HG03066 (cell line): ENCODE measurements around the gene ZNF581.

Experiments
- ATAC-seq: cut with Tn5 transposase; IDR thresholded peaks from one replicate; pipeline ENCODE4 v1.9.1; 2021; ENCODE audit warnings: low read depth; ENCODE audit not compliant: unreplicated experiment

Gene ZNF581

GRCh38 chr19:55661826-55662225, 18.4 kb downstream of the ZNF581 start:
- no peak for ATAC-seq

DNA sequence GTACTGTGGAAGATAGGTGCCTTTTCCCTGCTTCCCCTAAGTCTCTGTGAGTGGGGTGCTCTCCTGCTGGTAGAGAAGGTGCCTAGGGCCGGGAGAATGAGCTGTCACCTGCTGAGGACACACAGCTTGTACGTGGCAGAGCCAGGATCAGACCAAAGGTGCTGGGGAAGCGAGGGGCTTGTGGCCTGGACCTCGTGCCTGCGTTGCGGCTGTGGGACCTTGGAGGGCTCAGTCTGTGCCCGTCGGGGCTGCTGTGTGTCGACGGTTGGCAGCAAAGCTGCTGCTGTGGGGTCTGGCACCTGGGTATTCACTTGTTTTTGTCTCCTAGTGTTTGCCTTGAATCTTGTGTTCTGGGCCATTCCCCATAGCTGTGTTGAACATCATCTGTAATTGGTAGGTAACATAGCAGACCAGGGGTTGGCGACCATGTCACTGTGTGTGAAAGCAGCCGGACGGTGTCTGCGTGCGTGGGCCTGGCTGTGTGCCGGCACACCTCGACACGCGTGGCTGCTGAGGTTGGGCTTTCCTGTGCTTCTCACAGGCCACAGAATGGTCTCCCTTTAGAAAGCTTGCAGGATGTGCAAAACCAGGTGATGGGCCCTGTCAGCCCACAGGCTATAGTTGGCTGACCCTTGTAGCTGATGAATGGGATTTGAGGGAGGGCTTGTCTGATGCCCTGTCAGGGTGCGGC, 20.5 kb downstream of the ZNF581 start:
- no peak for ATAC-seq

DNA sequence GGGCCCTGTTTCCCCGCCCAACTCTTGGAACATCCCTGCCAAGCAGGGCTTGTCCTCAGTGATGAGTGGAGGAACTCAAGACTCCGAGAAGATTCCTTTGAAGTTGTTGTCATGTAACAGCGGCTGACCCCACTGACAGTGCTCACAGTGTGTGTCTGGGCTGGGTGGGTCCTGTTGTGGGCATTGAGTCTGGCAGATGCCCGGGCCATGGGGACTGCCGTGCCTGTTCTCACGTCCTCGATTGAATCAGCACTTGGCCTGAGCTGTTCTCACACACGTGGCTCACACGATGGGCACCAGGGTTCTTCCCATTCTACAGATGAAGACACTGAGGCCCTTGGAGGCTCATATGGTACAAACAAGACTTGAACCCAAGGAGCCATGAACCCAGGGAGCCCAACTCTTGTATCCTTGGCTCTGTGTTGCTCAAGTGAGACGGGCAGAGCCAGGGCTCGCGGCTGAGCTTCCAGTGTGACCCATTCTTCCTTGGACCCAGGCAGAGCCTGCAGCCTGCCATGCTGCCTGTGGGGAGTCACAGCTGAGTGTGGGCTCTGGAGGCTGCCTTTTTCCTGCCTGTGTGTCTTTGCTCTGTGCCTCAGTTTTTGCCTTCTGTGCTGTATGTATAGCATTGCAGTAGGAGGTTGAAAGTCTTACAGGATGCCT, 23.0 kb downstream of the ZNF581 start:
- no peak for ATAC-seq

DNA sequence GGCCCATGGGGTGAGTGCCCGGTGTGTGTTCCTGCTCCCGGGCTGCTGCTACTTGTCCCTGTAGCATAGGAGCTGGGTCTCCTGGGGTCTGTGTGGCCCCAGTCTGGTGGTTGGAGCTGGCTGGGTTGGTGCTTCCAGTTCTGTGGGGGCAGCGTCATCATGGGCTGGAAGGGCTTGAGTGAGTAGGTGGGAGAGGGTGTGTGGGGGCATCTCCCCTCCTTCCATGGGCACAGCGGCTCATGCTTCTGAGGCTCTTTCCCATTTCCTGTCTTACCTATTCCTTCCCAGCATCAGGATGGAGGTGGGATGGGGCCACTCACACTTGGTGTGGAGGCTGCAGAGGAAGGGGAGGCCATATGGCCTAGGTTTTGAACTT, 23.5 kb downstream of the ZNF581 start:
- ATAC-seq = no peak

DNA sequence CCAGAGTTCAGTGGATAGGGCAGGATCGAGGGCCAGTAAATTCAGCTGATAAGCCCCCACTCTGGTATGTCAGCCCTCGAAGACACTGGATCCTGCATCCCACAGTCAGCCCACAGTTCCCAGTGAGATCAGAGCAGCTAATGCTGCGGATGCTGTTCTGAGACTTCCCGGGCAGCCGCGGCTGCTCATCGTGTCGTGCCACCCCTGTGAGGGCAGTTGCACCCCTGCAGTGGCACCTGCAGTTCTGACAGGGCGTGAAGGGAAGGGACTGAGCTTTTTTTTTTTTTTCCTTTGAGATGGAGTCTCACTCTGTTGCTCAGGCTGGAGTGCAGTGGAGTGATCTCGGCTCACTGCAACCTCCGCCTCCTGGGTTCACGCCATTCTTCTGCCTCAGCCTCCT, 24.1 kb downstream of the ZNF581 start:
- no peak for ATAC-seq

GRCh38 chr19:55667958-55668357, 24.5 kb downstream of the ZNF581 start:
- ATAC-seq = no peak

GRCh38 chr19:55668603-55669348, 25.3 kb downstream of the ZNF581 start:
- ATAC-seq = no peak

DNA sequence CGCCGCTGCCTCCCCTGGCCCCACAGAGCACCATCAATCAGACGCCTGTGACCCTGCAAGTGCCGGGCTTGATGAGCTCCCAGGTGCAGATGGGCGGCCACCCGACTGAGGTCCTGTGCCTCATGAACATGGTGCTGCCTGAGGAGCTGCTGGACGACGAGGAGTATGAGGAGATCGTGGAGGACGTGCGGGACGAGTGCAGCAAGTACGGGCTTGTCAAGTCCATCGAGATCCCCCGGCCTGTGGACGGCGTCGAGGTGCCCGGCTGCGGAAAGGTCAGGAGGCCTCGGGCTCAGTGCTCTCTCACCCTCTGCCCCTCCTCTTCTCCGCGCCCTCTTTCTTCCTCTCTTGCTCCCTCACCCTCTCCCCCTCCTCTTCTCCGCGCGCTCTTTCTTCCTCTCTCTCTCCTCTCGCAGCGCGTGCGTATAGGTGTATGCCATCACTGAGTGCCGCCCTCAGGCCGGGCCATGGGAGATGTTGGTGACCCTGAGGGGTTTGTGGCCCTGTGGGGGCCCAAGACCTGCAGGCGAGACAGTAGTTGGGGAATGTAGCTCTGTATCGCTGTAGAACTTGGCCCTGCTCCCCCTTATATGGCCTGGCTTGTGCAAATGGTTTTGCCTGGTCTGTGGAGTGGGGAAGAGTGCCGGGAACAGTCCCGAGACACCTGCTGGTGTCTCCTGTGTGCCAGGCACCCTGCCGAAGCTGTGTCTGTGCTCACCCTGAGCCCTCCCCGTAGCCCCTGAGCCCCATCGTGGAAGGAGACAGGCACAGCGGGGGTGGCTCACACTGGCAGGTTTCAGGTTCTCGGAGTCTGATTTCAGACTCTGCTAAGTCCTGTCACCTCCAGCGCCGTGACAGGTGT, 26.2 kb downstream of the ZNF581 start:
- ATAC-seq = no peak

- ATAC-seq = no peak
Observed at GRCh38 chr19:55670280-55671053, 27.0 kb downstream of the ZNF581 start.

DNA sequence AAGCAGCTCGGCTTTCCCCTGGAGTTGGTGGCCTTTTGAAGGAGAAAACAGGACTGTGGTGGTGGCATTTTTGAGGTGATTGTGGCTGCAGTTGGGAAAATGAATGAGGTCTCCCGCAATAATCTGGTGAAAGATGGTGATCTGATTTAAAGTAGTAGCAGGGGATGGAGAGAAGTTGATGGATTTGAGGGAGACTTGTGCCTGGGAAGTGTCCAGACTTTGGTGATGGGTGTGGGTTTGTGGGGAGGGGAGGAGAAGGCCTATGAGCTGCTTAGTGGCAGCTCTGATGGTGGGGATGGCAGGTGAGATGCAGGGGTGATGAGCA, 27.6 kb downstream of the ZNF581 start:
- ATAC-seq = no peak

- ATAC-seq = no peak
Observed at GRCh38 chr19:55672418-55672817, 29.0 kb downstream of the ZNF581 start.

DNA sequence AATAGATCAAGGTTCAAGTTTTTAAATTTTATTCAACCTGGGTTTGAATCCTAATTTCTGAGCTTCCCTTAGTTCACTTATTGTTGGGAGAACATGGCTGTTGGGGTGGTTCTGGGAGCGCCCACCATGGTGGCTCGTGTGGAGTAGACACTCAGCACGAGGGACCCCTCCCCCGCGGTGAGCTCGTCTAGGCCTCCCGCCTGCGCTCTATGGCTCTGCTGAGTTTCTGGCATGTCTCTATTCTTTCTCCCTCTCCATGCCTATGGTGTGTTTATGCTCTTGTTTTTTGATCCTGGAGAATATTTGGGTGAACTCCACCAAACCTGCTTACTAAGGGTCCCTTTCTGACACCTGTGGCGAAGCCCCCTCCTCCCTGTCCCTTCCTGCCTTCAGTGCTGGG, 30.0 kb downstream of the ZNF581 start:
- ATAC-seq = no peak

- no peak for ATAC-seq
Observed at GRCh38 chr19:55673889-55674288, 30.4 kb downstream of the ZNF581 start.

DNA sequence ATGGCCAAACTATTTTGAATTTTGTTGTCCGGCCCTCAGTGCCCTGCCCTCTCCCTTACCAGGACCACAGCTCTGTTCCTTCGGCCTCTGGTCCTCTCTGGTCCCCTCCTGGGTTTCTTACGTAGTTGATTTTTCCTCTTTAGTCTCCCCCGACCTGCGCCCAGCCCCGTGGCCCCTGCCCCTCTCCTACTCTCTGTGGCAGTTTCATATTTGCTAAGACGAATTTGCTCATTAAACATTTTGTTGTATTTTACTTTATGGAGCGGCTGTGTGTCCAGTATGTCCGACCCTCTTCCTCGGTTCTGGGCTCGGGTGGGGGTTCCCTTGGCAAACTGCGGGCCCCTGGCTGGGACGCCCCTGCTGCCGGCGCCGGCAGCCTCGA, 31.0 kb downstream of the ZNF581 start:
- ATAC-seq = no peak

DNA sequence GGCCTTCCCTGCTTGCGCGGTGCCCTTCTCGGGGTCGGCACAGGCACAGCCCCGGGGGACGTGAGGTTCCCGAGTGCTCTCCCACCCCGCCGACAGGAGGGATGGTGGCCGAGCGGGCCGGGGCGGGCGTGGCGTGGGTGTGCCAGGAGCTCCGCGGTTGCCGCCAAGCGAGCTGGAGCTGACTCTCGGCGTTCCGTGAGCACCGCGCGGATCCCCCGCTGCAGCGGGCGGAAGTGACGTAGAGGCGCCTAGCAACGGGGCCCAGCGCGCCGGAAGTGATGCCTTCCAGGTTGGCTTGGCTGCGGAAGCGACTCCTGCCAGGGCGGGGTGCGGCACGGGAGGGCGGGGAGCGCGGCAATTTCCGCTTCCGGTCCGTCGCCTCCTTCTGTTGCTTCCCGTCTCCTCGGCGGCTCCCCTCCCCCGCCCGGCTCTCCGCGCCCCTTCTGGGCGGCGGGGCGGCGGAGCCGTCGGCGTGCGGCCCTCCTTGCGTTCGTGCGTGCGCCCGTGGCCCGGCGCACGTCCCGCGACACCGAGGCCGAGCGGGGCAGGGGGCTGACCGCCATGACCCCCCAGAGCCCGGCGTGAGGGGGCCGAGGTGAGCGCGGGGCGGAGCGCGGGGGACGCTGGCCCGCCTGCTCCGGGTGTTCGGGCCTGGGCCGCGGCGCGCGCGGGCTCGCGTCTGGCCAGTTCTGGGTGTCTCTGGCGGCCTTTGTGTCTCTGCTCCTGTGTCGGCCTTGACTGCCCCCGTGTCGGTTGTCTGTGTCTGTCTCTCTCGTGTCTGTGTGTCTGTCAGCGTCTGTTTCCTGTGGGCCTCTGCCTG, 31.6 kb downstream of the ZNF581 start, which contains the start of gene EPN1:
TSS of gene EPN1 (plus strand) at position 386 of the 820 bp plus-strand sequence. CDS start 3,402 bp downstream, outside the sequence.
- peak; percentile 61 for ATAC-seq

GRCh38 chr19:55675661-55676354, 32.4 kb downstream of the ZNF581 start:
- no peak for ATAC-seq

- no peak for ATAC-seq
Observed at GRCh38 chr19:55676383-55676782, 32.9 kb downstream of the ZNF581 start.

GRCh38 chr19:55676889-55677505, 33.5 kb downstream of the ZNF581 start:
- no peak for ATAC-seq
